ENCODE results near the gene GET4.

DNA sequence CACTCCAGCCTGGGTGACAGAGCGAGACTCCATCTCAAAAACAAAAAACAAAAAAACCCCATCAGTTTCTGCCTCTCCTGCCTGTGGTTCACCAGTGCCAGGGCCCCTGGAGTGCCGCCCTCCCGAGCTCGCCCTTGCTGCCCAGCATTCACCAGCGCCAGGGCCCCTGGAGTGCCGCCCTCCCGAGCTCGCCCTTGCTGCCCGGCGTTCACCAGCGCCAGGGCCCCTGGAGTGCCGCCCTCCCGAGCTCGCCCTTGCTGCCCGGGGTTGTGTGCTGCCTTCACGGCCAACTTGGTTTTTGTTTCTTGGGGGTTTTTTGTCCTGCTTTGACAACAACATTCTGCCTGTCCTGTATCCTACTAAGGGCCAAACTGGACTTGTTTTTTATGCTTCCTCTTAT is 13.2 kb upstream of the GET4 start:
- TF ChIP-seq POLR2A (IDR thresholded peaks at IDR 0.05; ENCODE audit: low read length) (no peak), GATA1 (IDR thresholded peaks at IDR 0.05; ENCODE audit: low read depth, low read length) (no peak)

Data from erythroblast (primary cell).